Right cardiac atrium (tissue), 5 donors: ENCODE results near the gene DNM3. TPM values are rescaled to one million over a fixed set of nuclear protein-coding genes. Genes with fewer than 3 reads are reported as not detected.
A peak's percentile ranks its signal among the peaks of the same experiment; 100 is the strongest.
"Not testable (repeated sequence)": the region's sequence is repeated elsewhere in the genome, so short reads cannot be mapped to it uniquely, and the experiment has no call there.

Source experiments
- ATAC-seq, 2 donors: fragments of 200-7000 bp; cut with Tn5 transposase; one replicate each; pipeline versions ENCODE4 v1.8.0 to v1.9.1; 2020; ENCODE audit warnings: moderate library complexity in 2 of 2, mild to moderate bottlenecking in 1 of 2
- DNase-seq, 3 donors: peaks; one replicate each; pipeline ENCODE4 v3.0.0-alpha.2; 2020
- H3K27ac ChIP-seq: one replicate; pipeline ENCODE4 v1.5.1; 2013; ENCODE audit warnings: mild to moderate bottlenecking, low read length, control low read depth, moderate library complexity
- H3K27me3 ChIP-seq: one replicate; pipeline ENCODE4 v1.6.1; 2013; ENCODE audit not compliant: control insufficient read depth, insufficient read depth
- H3K4me1 ChIP-seq: one replicate; pipeline ENCODE4 v1.6.1; 2013; ENCODE audit warnings: low read length; ENCODE audit not compliant: control insufficient read depth, insufficient read depth
- H3K4me3 ChIP-seq: one replicate; pipeline ENCODE4 v1.5.1; 2013; ENCODE audit warnings: low read length, control low read depth
- H3K9me3 ChIP-seq: one replicate; pipeline ENCODE4 v1.6.1; 2013; ENCODE audit warnings: low read length; ENCODE audit not compliant: control insufficient read depth
- WGBS: extraction: QIAGEN DNeasy Blood & Tissue Kit; methylation state at CpG from one replicate; pipeline ENCODE4 v1.1.7; 2013; 5-methylcytosine and 5-hydroxymethylcytosine counted together
- intact Hi-C, 4 donors: fragments of 100-400 bp; cut with DNase I; formaldehyde crosslinking; loops; one replicate each; pipeline versions ENCODE4 v1.11.0 to v1.14.0; 2022 to 2023
- polyA plus RNA-seq: library from polyadenylated mRNA; stranded (reverse); fragments of 200-250 nt; gene quantifications from one replicate; pipeline ENCODE4 v1.2.3, GENCODE V29; 2013
- total RNA-seq, 4 donors: library from RNA; stranded (reverse); fragmentation: NEBNext Ultra II Directional; extraction: Animal tissue kit (Norgen Biotek cat#: 25700); gene quantifications; one replicate each; pipeline ENCODE4 v1.2.1, GENCODE V29; 2021
- donor health status: healthy with polysubstance abuse.
- donor health status: DM: no; HTN: yes; CAD: no.
- donor health status: DM: no; HTN: no; CAD: no.
- donor health status: DM: no; HTN: yes; CAD: no; lungs with severe emphysema.
- donor health status: DM: yes; HTN: yes; CAD: no.

DNM3 gene
- total and polyA plus RNA-seq, 5 donors: 1.5 to 2.2 (median 1.7) TPM

GRCh38 chr1:172298911-172299310, 457.6 kb downstream of the DNM3 start:
- no peak for ATAC-seq
- 72% methylated on average over 2 of the region's 2 CpGs for WGBS
- Histone ChIP-seq H3K27me3 (no peaks in the 10 kb centered on the region), H3K4me3 (no peak overlapping the region), H3K27ac (no peak overlapping the region), H3K4me1 (no peaks in the 10 kb centered on the region), H3K9me3 (no peaks in the 10 kb centered on the region)
- intact Hi-C loops: no loop called here
- no peak for DNase-seq

GRCh38 chr1:172299515-172299914, 458.2 kb downstream of the DNM3 start:
- no peaks in the 10 kb centered on the region for H3K4me1 ChIP-seq
- no peaks in the 10 kb centered on the region for H3K27me3 ChIP-seq
- no peak overlapping the region for H3K4me3 ChIP-seq
- ATAC-seq: no peak
- H3K27ac ChIP-seq: no peak overlapping the region
- DNase-seq: no peak
- H3K9me3 ChIP-seq: no peaks in the 10 kb centered on the region
- intact Hi-C loops: no loop called here

GRCh38 chr1:172307508-172307907, 466.2 kb downstream of the DNM3 start:
- H3K4me3 ChIP-seq: not testable (repeated sequence)

GRCh38 chr1:172308142-172308541, 466.8 kb downstream of the DNM3 start:
- 72% methylated on average over 2 of the region's 2 CpGs for WGBS
- H3K27me3 ChIP-seq: no peaks in the 10 kb centered on the region
- no peaks in the 10 kb centered on the region for H3K9me3 ChIP-seq
- DNase-seq (no peak), ATAC-seq (no peak)
- no peak overlapping the region for H3K27ac ChIP-seq
- no peak overlapping the region for H3K4me3 ChIP-seq
- no peaks in the 10 kb centered on the region for H3K4me1 ChIP-seq
- intact Hi-C loops: no loop called here

More at GRCh38 chr1:172307508-172307907, 466.2 kb downstream of the DNM3 start:
- H3K4me1 ChIP-seq, ATAC-seq, DNase-seq, intact Hi-C loops, H3K9me3 ChIP-seq, H3K27me3 ChIP-seq, H3K27ac ChIP-seq: not testable (repeated sequence)
- WGBS: 93% methylated on average over 4 of the region's 4 CpGs

- Histone ChIP-seq H3K27me3 (no peaks in the 10 kb centered on the region), H3K4me1 (no peaks in the 10 kb centered on the region), H3K27ac (no peak overlapping the region), H3K9me3 (no peaks in the 10 kb centered on the region), H3K4me3 (no peak overlapping the region)
- DNase-seq: no peak
- intact Hi-C loops: no loop called here
- WGBS: 66% methylated on average over 4 of the region's 4 CpGs
- no peak for ATAC-seq
Measured at GRCh38 chr1:172308577-172308976, 467.3 kb downstream of the DNM3 start.

- peaks cover 2% of the 10 kb centered on the region for H3K4me1 ChIP-seq
- H3K4me3 ChIP-seq: no peak overlapping the region
- WGBS: 51% methylated on average over 6 of the region's 6 CpGs
- no peaks in the 10 kb centered on the region for H3K27me3 ChIP-seq
- ATAC-seq: peak; percentile 34 to 52
- no peak overlapping the region for H3K27ac ChIP-seq
- DNase-seq: no peak
- intact Hi-C loops: no loop called here
- no peaks in the 10 kb centered on the region for H3K9me3 ChIP-seq
Measured at GRCh38 chr1:172320733-172321132, 479.4 kb downstream of the DNM3 start.

GRCh38 chr1:172321451-172321850, 480.2 kb downstream of the DNM3 start:
- Histone ChIP-seq H3K27me3 (no peaks in the 10 kb centered on the region), H3K9me3 (no peaks in the 10 kb centered on the region), H3K4me1 (peaks cover 2% of the 10 kb centered on the region), H3K4me3 (no peak overlapping the region), H3K27ac (no peak overlapping the region)
- intact Hi-C loops: no loop called here
- ATAC-seq (peak; percentile 56 to 65), DNase-seq (no peak)
- WGBS: 70% methylated on average over 4 of the region's 4 CpGs

GRCh38 chr1:172322219-172323061, 481.1 kb downstream of the DNM3 start:
- 48% methylated on average over 13 of the region's 13 CpGs for WGBS
- H3K9me3 ChIP-seq: no peaks in the 10 kb centered on the region
- intact Hi-C loops: no loop called here
- DNase-seq (peak; percentile 45 to 62 (median 58)), ATAC-seq (peak; percentile 89 to 94)
- peaks cover 2% of the 10 kb centered on the region for H3K4me1 ChIP-seq
- H3K27me3 ChIP-seq: no peaks in the 10 kb centered on the region
- H3K27ac ChIP-seq: peak overlapping the region; percentile 56
- H3K4me3 ChIP-seq: peak overlapping the region; percentile 26

GRCh38 chr1:172323686-172324085, 482.4 kb downstream of the DNM3 start:
- Histone ChIP-seq H3K4me1 (peaks cover 2% of the 10 kb centered on the region), H3K27me3 (no peaks in the 10 kb centered on the region), H3K27ac (no peak overlapping the region), H3K9me3 (no peaks in the 10 kb centered on the region), H3K4me3 (no peak overlapping the region)
- intact Hi-C loops: no loop called here
- no peak for ATAC-seq
- WGBS: 59% methylated on average over 1 of the region's 1 CpG
- DNase-seq: peak in 1 of 3 donors; percentile 49

GRCh38 chr1:172324086-172324485, 482.8 kb downstream of the DNM3 start:
- Histone ChIP-seq H3K9me3 (no peaks in the 10 kb centered on the region), H3K4me1 (peaks cover 2% of the 10 kb centered on the region), H3K27ac (no peak overlapping the region), H3K27me3 (no peaks in the 10 kb centered on the region), H3K4me3 (no peak overlapping the region)
- intact Hi-C loops: no loop called here
- ATAC-seq (no peak), DNase-seq (no peak)
- whole genome bisulfite sequencing: 86% methylated on average over 5 of the region's 5 CpGs

GRCh38 chr1:172324761-172325160, 483.5 kb downstream of the DNM3 start:
- Histone ChIP-seq H3K4me3 (no peak overlapping the region), H3K27ac (no peak overlapping the region), H3K4me1 (peaks cover 2% of the 10 kb centered on the region), H3K27me3 (no peaks in the 10 kb centered on the region), H3K9me3 (no peaks in the 10 kb centered on the region)
- WGBS: 90% methylated on average over 1 of the region's 1 CpG
- DNase-seq (no peak), ATAC-seq (no peak)
- intact Hi-C loops: no loop called here
